Peyer's patch (tissue), 4 donors: ENCODE data around the gene TAS2R43.

Experiments
- POLR2A ChIP-seq, 2 donors: fragments of 450-650 bp; IDR thresholded peaks; one replicate each; pipeline ENCODE4 v1.5.1; 2017; ENCODE audit warnings: antibody characterized with exemption in 2 of 2, mild to moderate bottlenecking in 2 of 2, moderate library complexity in 2 of 2
- TF ChIP-seq, protein P1 (sequence below), 6 experiments: fragments of 450-650 bp in 4 of 6; fragments of 200-600 bp in 2 of 6; sonication (generic) in 1 of 6; IDR thresholded peaks; one replicate each; pipeline ENCODE4 v1.5.1; 2017 to 2019; ENCODE audit warnings: antibody characterized with exemption in 6 of 6, mild to moderate bottlenecking in 3 of 6, moderate library complexity in 1 of 6

DNA sequence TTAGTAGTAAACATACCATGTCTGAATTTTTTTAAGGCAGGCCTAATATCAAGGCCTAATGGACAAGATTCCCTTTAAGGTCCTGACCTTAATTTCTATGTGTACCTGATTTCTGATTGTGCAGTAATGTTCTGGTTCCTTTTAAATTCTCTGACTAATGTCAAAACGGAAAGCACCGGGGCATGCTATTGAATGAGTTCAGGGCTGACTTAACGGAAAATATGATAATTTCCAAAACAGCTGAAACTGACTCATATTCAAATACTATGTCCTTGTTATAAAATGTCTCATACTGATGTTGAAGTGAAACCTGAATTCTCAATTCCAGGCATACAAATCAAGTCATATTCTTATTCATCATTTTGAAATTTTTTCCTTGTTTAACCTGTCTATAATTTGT lies 6.7 kb downstream of the TAS2R43 start:
- TF ChIP-seq, protein P1, sequence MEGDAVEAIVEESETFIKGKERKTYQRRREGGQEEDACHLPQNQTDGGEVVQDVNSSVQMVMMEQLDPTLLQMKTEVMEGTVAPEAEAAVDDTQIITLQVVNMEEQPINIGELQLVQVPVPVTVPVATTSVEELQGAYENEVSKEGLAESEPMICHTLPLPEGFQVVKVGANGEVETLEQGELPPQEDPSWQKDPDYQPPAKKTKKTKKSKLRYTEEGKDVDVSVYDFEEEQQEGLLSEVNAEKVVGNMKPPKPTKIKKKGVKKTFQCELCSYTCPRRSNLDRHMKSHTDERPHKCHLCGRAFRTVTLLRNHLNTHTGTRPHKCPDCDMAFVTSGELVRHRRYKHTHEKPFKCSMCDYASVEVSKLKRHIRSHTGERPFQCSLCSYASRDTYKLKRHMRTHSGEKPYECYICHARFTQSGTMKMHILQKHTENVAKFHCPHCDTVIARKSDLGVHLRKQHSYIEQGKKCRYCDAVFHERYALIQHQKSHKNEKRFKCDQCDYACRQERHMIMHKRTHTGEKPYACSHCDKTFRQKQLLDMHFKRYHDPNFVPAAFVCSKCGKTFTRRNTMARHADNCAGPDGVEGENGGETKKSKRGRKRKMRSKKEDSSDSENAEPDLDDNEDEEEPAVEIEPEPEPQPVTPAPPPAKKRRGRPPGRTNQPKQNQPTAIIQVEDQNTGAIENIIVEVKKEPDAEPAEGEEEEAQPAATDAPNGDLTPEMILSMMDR (IDR thresholded peaks at IDR 0.05) = no peak
- TF ChIP-seq POLR2A (IDR thresholded peaks at IDR 0.05) = no peak
